ENCODE data around the gene LRRC56. TPM values are rescaled to one million over a fixed set of nuclear protein-coding genes. Genes with fewer than 3 reads are reported as not detected.

LRRC56 gene
- total RNA-seq, 5 donors from 2014 or later (not counting 1 experiment from before 2014, with no cell fraction given), result 3.4 to 6.1 (median 5.6) TPM

- ChIA-PET CTCF (no interaction called here), POLR2A (no interaction called here)
- Histone ChIP-seq H3K27ac (ENCODE audit: low read length) (no peak overlapping the region), H3K27me3 (replicated peaks in 1 of 2; ENCODE audit: control insufficient read depth in 2 of 2, extremely low read depth in 1 of 2, insufficient read depth in 2 of 2, low read length in 1 of 2) (no peaks in the 10 kb centered on the region), H3K36me3 (ENCODE audit: control insufficient read depth in 2 of 2, extremely low read depth in 1 of 2, insufficient read depth in 1 of 2, low read length in 1 of 2) (peaks cover 14 to 16% of the 10 kb centered on the region in 2 donors), H3K9me3 (no peaks in the 10 kb centered on the region), H3K4me1 (ENCODE audit: control insufficient read depth in 1 of 2, extremely low read depth in 1 of 2, insufficient read depth in 2 of 2, low read length in 2 of 2) (no peaks in the 10 kb centered on the region), H3K4me3 (ENCODE audit: control insufficient read depth in 1 of 2, extremely low read depth in 1 of 2, low read length in 1 of 2) (no peak overlapping the region)
- Mint-ChIP-seq H3K27me3 (no peaks in the 10 kb centered on the region), H3K9me3 (no peaks in the 10 kb centered on the region), H3K4me3 (no peak overlapping the region), H3K36me3 (peaks cover 12% of the 10 kb centered on the region), H3K4me1 (no peaks in the 10 kb centered on the region), H3K27ac (no peak overlapping the region)
- WGBS (ENCODE audit: insufficient coverage), result 93% methylated on average over 36 of the region's 38 CpGs
- peak in 1 of 4 experiments; percentile 14 for ATAC-seq (replicated peaks in 1 of 4)
- DNase-seq, result no peak
Observed at GRCh38 chr11:490186-490929, 47.0 kb upstream of the LRRC56 start.

DNA sequence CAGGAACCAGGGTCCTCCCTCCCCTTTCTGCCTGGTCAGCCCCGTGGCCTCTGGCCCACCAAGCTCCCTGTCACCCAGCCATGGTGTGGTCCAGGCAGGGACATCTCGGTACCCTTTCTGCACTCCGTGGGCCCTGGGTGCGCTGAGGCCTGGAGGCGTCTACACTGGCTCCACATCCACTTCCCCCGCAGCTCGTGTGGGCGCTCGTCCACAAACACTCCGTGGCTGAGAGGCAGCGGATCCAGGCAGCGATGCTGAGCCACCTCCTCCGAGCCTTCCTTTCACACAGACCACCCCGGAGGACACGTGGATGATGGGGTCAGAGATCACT lies 46.4 kb upstream of the LRRC56 start:
- no peak overlapping the region for H3K4me3 ChIP-seq (ENCODE audit: control insufficient read depth in 1 of 2, extremely low read depth in 1 of 2, low read length in 1 of 2)
- 95% methylated on average over 15 of the region's 15 CpGs for WGBS (ENCODE audit: insufficient coverage)
- no peak overlapping the region for H3K27ac Mint-ChIP-seq
- H3K4me3 Mint-ChIP-seq, result no peak overlapping the region
- H3K27me3 Mint-ChIP-seq, result no peaks in the 10 kb centered on the region
- ATAC-seq (replicated peaks in 1 of 4) (peak in 2 of 4 experiments; percentile 11 to 19), DNase-seq (no peak)
- ChIA-PET CTCF (no interaction called here), POLR2A (no interaction called here)
- no peaks in the 10 kb centered on the region for H3K27me3 ChIP-seq (replicated peaks in 1 of 2; ENCODE audit: control insufficient read depth in 2 of 2, extremely low read depth in 1 of 2, insufficient read depth in 2 of 2, low read length in 1 of 2)
- no peaks in the 10 kb centered on the region for H3K9me3 Mint-ChIP-seq
- no peaks in the 10 kb centered on the region for H3K4me1 Mint-ChIP-seq
- H3K36me3 ChIP-seq (ENCODE audit: control insufficient read depth in 2 of 2, extremely low read depth in 1 of 2, insufficient read depth in 1 of 2, low read length in 1 of 2), result peaks cover 19 to 21% of the 10 kb centered on the region in 2 donors
- no peaks in the 10 kb centered on the region for H3K4me1 ChIP-seq (ENCODE audit: control insufficient read depth in 1 of 2, extremely low read depth in 1 of 2, insufficient read depth in 2 of 2, low read length in 2 of 2)
- H3K9me3 ChIP-seq, result no peaks in the 10 kb centered on the region
- H3K27ac ChIP-seq (ENCODE audit: low read length), result no peak overlapping the region
- peaks cover 14% of the 10 kb centered on the region for H3K36me3 Mint-ChIP-seq

DNA sequence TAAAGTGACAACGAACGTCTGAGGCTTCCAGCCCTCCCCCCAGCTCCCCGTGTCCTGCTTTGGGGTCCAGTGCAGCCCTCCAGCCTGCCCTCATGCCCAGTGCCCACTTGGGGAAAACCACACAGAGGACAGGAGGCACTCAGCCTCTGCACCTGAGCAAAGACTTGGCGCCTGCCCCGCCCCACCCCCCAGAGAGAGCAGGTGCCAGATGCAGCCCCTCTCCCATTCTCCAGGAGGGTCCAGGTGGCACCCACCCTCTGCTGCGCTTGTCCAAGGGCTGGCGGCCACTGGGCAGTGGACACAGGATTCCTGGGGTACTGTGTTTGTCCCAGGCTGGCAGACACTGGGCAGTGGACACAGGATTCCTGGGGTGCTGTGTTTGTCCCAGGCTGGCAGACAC lies 46.0 kb upstream of the LRRC56 start:
- H3K9me3 ChIP-seq, result no peaks in the 10 kb centered on the region
- no peaks in the 10 kb centered on the region for H3K27me3 ChIP-seq (replicated peaks in 1 of 2; ENCODE audit: control insufficient read depth in 2 of 2, extremely low read depth in 1 of 2, insufficient read depth in 2 of 2, low read length in 1 of 2)
- H3K4me3 ChIP-seq (ENCODE audit: control insufficient read depth in 1 of 2, extremely low read depth in 1 of 2, low read length in 1 of 2), result no peak overlapping the region
- Mint-ChIP-seq H3K27ac (no peak overlapping the region), H3K9me3 (no peaks in the 10 kb centered on the region), H3K4me1 (no peaks in the 10 kb centered on the region), H3K36me3 (peaks cover 16% of the 10 kb centered on the region), H3K4me3 (no peak overlapping the region), H3K27me3 (no peaks in the 10 kb centered on the region)
- WGBS (ENCODE audit: insufficient coverage), result 85% methylated on average over 7 of the region's 7 CpGs
- H3K27ac ChIP-seq (ENCODE audit: low read length), result no peak overlapping the region
- H3K4me1 ChIP-seq (ENCODE audit: control insufficient read depth in 1 of 2, extremely low read depth in 1 of 2, insufficient read depth in 2 of 2, low read length in 2 of 2), result no peaks in the 10 kb centered on the region
- no peak for ATAC-seq (replicated peaks in 1 of 4)
- H3K36me3 ChIP-seq (ENCODE audit: control insufficient read depth in 2 of 2, extremely low read depth in 1 of 2, insufficient read depth in 1 of 2, low read length in 1 of 2), result peaks cover 19 to 22% of the 10 kb centered on the region in 2 donors
- ChIA-PET CTCF (no interaction called here), POLR2A (no interaction called here)
- DNase-seq, result no peak

DNA sequence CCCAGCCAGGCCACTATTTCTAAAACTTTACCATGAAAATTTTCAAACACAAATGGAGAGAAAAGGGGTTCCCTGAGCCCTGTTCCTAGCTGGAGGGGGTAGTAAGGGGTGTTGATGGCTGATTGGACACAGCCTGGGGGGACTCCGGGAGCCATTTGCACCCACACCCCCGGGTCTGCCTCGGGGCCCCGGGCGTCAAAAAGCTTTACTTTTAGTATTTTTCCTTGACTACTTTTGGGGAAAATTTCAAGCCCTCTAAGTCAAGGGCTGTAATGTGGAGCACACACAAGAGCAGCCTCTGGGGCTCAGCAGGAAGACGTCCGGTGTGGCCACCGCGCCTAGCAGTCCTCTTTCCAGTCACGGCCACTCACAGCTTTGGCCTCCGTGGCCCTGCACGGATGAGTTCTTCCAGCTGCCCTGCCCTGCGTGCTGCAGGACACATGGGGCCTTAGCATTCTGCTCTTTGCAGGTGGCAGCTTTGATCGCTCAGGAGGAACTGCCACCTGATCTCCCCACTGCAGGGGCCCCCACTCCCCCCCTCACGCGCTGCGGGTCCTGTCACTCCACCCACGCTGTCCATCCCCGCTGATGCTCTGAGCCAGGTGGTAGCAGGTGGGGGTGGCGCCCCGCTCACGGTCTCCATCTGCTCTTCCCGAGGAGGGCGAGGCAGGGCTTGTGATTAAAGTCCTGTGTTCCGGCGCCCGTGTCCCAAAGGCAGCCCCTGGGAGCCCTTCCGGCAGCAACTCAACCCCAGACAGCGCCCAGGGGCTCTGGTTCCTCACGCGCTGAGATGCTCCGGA lies 44.7 kb upstream of the LRRC56 start:
- Histone ChIP-seq H3K9me3 (no peaks in the 10 kb centered on the region), H3K4me3 (ENCODE audit: control insufficient read depth in 1 of 2, extremely low read depth in 1 of 2, low read length in 1 of 2) (no peak overlapping the region), H3K4me1 (ENCODE audit: control insufficient read depth in 1 of 2, extremely low read depth in 1 of 2, insufficient read depth in 2 of 2, low read length in 2 of 2) (no peaks in the 10 kb centered on the region), H3K27ac (ENCODE audit: low read length) (no peak overlapping the region), H3K36me3 (ENCODE audit: control insufficient read depth in 2 of 2, extremely low read depth in 1 of 2, insufficient read depth in 1 of 2, low read length in 1 of 2) (peaks cover 23 to 29% of the 10 kb centered on the region in 2 donors), H3K27me3 (replicated peaks in 1 of 2; ENCODE audit: control insufficient read depth in 2 of 2, extremely low read depth in 1 of 2, insufficient read depth in 2 of 2, low read length in 1 of 2) (no peaks in the 10 kb centered on the region)
- 91% methylated on average over 24 of the region's 32 CpGs for WGBS (ENCODE audit: insufficient coverage)
- Mint-ChIP-seq H3K27me3 (no peaks in the 10 kb centered on the region), H3K9me3 (no peaks in the 10 kb centered on the region), H3K36me3 (peaks cover 24% of the 10 kb centered on the region), H3K4me3 (no peak overlapping the region), H3K27ac (no peak overlapping the region), H3K4me1 (peaks cover 0 to 7% (median 3%) of the 10 kb centered on the region in 3 donors)
- ChIA-PET CTCF (interaction anchor here in 1 of 2 donors (0.6 kb wide), 1 partner anchor 273 kb away, joined by 3 read pairs; no protein-coding TSS in a partner anchor), POLR2A (interaction anchor here in 1 of 2 donors (0.6 kb wide), 1 partner anchor 79 kb away, joined by 4 read pairs; no protein-coding TSS in a partner anchor)
- no peak for ATAC-seq (replicated peaks in 1 of 4)
- no peak for DNase-seq

GRCh38 chr11:494761-495536 lies 42.4 kb upstream of the LRRC56 start:
- H3K4me1 Mint-ChIP-seq, result peaks cover 0 to 7% (median 6%) of the 10 kb centered on the region in 3 donors
- ChIA-PET POLR2A (no interaction called here), CTCF (no interaction called here)
- peaks cover 32% of the 10 kb centered on the region for H3K36me3 Mint-ChIP-seq
- no peak overlapping the region for H3K4me3 Mint-ChIP-seq
- DNase-seq (no peak), ATAC-seq (replicated peaks in 1 of 4) (no peak)
- Histone ChIP-seq H3K4me3 (ENCODE audit: control insufficient read depth in 1 of 2, extremely low read depth in 1 of 2, low read length in 1 of 2) (no peak overlapping the region), H3K36me3 (ENCODE audit: control insufficient read depth in 2 of 2, extremely low read depth in 1 of 2, insufficient read depth in 1 of 2, low read length in 1 of 2) (peaks cover 30 to 53% of the 10 kb centered on the region in 2 donors), H3K9me3 (no peaks in the 10 kb centered on the region), H3K27me3 (replicated peaks in 1 of 2; ENCODE audit: control insufficient read depth in 2 of 2, extremely low read depth in 1 of 2, insufficient read depth in 2 of 2, low read length in 1 of 2) (no peaks in the 10 kb centered on the region), H3K27ac (ENCODE audit: low read length) (no peak overlapping the region), H3K4me1 (ENCODE audit: control insufficient read depth in 1 of 2, extremely low read depth in 1 of 2, insufficient read depth in 2 of 2, low read length in 2 of 2) (no peaks in the 10 kb centered on the region)
- H3K9me3 Mint-ChIP-seq, result no peaks in the 10 kb centered on the region
- 92% methylated on average over 26 of the region's 37 CpGs for WGBS (ENCODE audit: insufficient coverage)
- no peaks in the 10 kb centered on the region for H3K27me3 Mint-ChIP-seq
- peak overlapping the region in 1 of 2 donors; percentile 27 for H3K27ac Mint-ChIP-seq

DNA sequence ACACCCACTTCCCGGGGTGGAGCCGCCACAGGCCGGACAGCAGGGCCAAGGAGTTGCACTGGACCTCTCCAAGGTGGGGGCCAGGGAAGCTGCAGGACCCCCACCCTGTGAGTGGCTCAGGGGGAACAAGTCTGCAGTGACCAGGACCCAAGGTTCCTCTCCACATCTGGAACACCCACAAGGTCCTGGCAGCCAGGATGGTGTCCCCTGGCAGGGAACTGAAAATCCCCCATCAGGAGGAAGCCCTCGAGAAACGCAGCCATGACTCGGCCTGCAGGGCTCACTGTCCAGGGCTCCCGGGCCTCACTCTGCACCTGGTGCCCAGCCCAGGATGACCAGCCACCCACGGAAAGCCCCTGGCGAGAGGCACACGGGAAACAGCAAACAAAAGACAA lies 41.8 kb upstream of the LRRC56 start:
- POLR2A ChIA-PET, result no interaction called here
- H3K9me3 Mint-ChIP-seq, result no peaks in the 10 kb centered on the region
- ATAC-seq (replicated peaks in 1 of 4) (no peak), DNase-seq (no peak)
- H3K4me3 Mint-ChIP-seq, result no peak overlapping the region
- CTCF ChIA-PET, result no interaction called here
- H3K36me3 Mint-ChIP-seq, result peaks cover 32% of the 10 kb centered on the region
- no peaks in the 10 kb centered on the region for H3K27me3 ChIP-seq (replicated peaks in 1 of 2; ENCODE audit: control insufficient read depth in 2 of 2, extremely low read depth in 1 of 2, insufficient read depth in 2 of 2, low read length in 1 of 2)
- H3K4me1 Mint-ChIP-seq, result peaks cover 0 to 7% (median 6%) of the 10 kb centered on the region in 3 donors
- H3K27me3 Mint-ChIP-seq, result no peaks in the 10 kb centered on the region
- no peak overlapping the region for H3K27ac Mint-ChIP-seq
- 90% methylated on average over 7 of the region's 10 CpGs for WGBS (ENCODE audit: insufficient coverage)
- H3K27ac ChIP-seq (ENCODE audit: low read length), result no peak overlapping the region
- H3K9me3 ChIP-seq, result no peaks in the 10 kb centered on the region
- no peak overlapping the region for H3K4me3 ChIP-seq (ENCODE audit: control insufficient read depth in 1 of 2, extremely low read depth in 1 of 2, low read length in 1 of 2)
- no peaks in the 10 kb centered on the region for H3K4me1 ChIP-seq (ENCODE audit: control insufficient read depth in 1 of 2, extremely low read depth in 1 of 2, insufficient read depth in 2 of 2, low read length in 2 of 2)
- H3K36me3 ChIP-seq (ENCODE audit: control insufficient read depth in 2 of 2, extremely low read depth in 1 of 2, insufficient read depth in 1 of 2, low read length in 1 of 2), result peaks cover 26 to 58% of the 10 kb centered on the region in 2 donors
